IPS-15b (cell line): Measurements from ENCODE around the gene RHBDL2.
"Not testable (repeated sequence)": the region's sequence is repeated elsewhere in the genome, so short reads cannot be mapped to it uniquely, and the experiment has no call there.

Experiments
- H3K27me3 ChIP-seq: one replicate; pipeline ENCODE4 v1.6.1; 2013; ENCODE audit warnings: low read length; ENCODE audit not compliant: control insufficient read depth, insufficient read depth
- H3K36me3 ChIP-seq: one replicate; pipeline ENCODE4 v1.6.1; 2013; ENCODE audit warnings: low read length; ENCODE audit not compliant: control insufficient read depth, insufficient read depth
- H3K4me1 ChIP-seq: one replicate; pipeline ENCODE4 v1.6.1; 2013; ENCODE audit warnings: mild to moderate bottlenecking, low read length; ENCODE audit not compliant: control insufficient read depth, insufficient read depth
- H3K4me3 ChIP-seq: one replicate; pipeline ENCODE4 v1.5.1; 2013; ENCODE audit warnings: low read depth, low read length
- H3K9ac ChIP-seq: one replicate; pipeline ENCODE4 v1.6.1; 2013; ENCODE audit warnings: low read depth, mild to moderate bottlenecking, low read length
- H3K9me3 ChIP-seq: one replicate; pipeline ENCODE4 v1.6.1; 2013; ENCODE audit warnings: mild to moderate bottlenecking, low read length; ENCODE audit not compliant: control insufficient read depth, insufficient read depth

RHBDL2 gene

DNA sequence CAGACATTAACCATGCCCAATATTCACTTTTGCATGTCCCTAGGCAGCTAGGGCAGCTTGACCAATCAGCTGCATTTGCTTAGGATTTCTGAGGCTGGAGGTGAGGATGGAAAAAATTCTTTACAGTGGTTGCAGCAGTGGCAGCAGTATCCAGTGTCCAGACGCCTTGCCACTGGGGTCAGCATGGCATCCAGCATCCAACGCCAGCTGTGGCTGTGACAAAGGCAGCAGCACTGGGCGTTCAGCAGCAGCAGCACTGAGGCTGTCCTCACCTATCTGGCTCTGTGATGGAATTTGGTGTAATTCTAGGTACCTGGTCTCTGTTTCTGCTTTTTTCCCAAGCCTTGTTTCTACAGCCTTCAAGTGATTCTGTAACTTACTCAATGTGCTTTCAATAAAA, 15.5 kb downstream of the RHBDL2 start:
- Histone ChIP-seq H3K9ac (no peak overlapping the region), H3K27me3 (no peaks in the 10 kb centered on the region)

DNA sequence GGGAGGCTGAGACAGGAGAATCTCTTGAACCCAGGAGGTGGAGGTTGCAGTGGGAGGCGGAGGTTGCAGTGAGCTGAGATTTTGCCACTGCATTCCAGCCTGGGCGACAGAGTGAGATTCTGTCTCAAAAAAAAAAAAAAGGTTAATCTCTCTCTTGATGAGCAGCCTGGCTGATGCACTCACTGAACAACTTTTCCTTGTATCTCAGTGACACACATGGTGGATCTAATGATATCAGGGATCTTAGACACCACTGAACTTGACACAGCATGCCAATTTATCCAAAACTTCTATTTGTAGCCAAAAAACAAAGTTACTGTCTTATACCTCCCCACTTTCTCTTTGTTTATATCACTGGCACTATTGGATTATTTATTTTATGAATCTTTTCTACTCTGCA, 16.2 kb downstream of the RHBDL2 start:
- Histone ChIP-seq H3K9me3 (no peaks in the 10 kb centered on the region), H3K4me3 (no peak overlapping the region), H3K27me3 (no peaks in the 10 kb centered on the region), H3K9ac (no peak overlapping the region), H3K36me3 (no peaks in the 10 kb centered on the region), H3K4me1 (peaks cover 3% of the 10 kb centered on the region)

More for the DNA sequence above, 15.5 kb downstream of the RHBDL2 start:
- Histone ChIP-seq H3K9me3 (no peaks in the 10 kb centered on the region), H3K36me3 (no peaks in the 10 kb centered on the region), H3K4me3 (no peak overlapping the region), H3K4me1 (peaks cover 3% of the 10 kb centered on the region)

DNA sequence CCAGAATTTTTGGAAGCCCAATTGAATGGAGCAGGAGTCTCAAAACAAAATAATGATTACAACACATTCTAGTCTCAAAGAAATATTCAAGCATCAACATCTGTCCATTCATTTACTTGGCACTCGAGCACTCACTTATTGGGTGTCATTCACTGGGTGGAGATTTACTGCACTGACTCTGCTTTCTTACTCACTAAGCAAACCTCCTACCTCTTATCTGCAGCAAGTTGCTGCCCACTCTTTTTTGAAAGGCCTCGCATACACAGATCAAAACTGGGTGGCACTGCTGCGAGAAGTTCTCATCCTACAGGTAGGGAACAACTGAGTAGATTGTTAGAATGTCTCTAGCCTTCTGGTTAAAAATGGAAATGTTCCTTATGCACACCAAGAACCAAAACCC, 18.0 kb downstream of the RHBDL2 start:
- no peaks in the 10 kb centered on the region for H3K27me3 ChIP-seq
- no peak overlapping the region for H3K4me3 ChIP-seq
- H3K36me3 ChIP-seq = no peaks in the 10 kb centered on the region
- no peak overlapping the region for H3K9ac ChIP-seq
- H3K9me3 ChIP-seq = no peaks in the 10 kb centered on the region
- no peaks in the 10 kb centered on the region for H3K4me1 ChIP-seq

GRCh38 chr1:38919130-38919529, 22.5 kb downstream of the RHBDL2 start:
- Histone ChIP-seq H3K27me3 (no peaks in the 10 kb centered on the region), H3K36me3 (no peaks in the 10 kb centered on the region), H3K9ac (no peak overlapping the region), H3K4me1 (no peaks in the 10 kb centered on the region), H3K4me3 (no peak overlapping the region), H3K9me3 (no peaks in the 10 kb centered on the region)

DNA sequence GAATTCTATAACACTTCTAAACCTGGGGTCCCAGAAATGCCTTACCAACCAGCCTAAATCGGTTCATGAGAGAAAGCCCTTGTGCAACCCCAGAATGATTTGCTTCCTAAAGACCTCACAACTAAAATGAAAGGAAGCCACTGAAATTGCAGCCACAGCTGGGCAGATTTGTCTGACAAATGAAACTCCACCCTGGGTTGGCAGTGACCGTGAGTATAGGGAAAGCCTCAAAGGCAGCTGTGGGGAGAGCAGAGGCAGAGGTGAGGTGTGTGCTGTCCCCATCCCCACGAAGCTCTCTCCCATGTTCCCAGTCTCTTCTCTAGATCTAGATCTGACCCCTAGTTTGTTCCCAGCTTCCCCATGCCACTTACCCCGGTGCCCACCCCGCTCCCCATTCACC, 23.1 kb downstream of the RHBDL2 start:
- Histone ChIP-seq H3K4me1 (no peaks in the 10 kb centered on the region), H3K27me3 (no peaks in the 10 kb centered on the region), H3K9me3 (no peaks in the 10 kb centered on the region), H3K4me3 (no peak overlapping the region), H3K36me3 (no peaks in the 10 kb centered on the region), H3K9ac (no peak overlapping the region)

DNA sequence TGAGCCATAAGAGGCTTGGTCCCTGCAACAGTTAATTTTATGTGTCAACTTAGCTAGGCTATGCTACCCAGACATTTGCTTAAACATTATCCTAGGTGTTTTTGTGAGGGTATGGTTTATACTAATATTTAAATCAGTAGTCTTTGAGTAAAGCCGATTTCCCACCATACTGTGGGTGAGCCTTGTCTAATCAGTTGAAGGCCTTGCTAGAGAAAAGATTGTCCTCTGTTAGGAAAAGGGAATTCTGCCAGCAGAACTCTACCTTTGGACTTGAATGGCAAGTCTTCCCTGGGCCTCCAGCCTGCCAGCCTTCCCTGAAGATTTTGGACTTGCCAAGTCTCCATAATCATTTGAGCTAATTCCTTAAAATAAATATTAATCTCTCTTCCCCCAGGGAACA, 23.9 kb downstream of the RHBDL2 start:
- H3K4me3 ChIP-seq = no peak overlapping the region
- no peak overlapping the region for H3K9ac ChIP-seq
- H3K4me1 ChIP-seq = no peaks in the 10 kb centered on the region
- H3K36me3 ChIP-seq = no peaks in the 10 kb centered on the region
- no peaks in the 10 kb centered on the region for H3K27me3 ChIP-seq
- H3K9me3 ChIP-seq = no peaks in the 10 kb centered on the region

DNA sequence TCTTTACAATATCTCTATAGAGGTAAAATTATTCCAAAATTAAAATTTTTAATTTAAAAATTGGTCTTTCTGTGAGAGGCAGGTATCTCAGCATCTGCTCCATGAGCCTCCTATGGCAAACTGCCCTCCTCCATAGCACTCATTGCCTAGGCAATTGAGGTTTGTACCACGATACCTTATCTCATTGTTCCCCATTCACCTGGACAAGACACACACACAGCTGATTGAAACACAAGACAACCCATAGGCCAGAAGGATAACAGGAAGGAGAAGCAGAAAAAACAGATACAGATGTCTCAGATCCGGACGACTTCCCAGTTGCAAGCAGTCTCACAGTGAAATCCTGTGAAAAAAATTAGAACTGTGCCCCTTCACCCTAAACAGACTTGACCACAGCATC, 24.3 kb downstream of the RHBDL2 start:
- H3K9me3 ChIP-seq = no peaks in the 10 kb centered on the region
- H3K4me3 ChIP-seq = no peak overlapping the region
- no peak overlapping the region for H3K9ac ChIP-seq
- H3K36me3 ChIP-seq = no peaks in the 10 kb centered on the region
- no peaks in the 10 kb centered on the region for H3K27me3 ChIP-seq
- H3K4me1 ChIP-seq = no peaks in the 10 kb centered on the region

DNA sequence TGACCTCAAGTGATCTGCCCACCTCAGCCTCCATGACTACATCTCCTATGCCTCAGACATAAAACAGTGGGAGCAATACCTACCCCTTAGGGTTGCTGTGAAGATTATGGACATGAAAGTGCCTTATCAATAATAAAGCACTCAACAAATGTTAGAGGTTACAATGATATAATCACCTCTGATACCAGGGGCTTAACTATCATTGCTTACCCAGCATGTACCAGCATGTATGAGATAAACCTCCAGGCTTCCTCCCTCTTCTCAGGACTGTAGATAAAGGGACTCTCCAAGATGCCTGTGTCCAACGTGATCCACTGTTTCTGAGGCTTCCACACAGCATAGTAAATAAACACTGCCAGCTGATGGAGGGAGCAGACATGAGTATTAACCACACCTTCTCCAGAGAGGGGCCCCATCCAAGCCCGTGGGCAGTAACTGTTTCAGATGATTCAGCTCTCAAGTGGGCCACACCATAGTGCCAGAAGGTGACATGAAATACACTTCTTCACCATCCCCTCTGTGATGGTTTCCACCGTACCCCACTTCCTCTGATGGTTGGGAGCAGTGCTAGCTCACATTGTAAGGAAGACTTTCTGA, 26.2 kb downstream of the RHBDL2 start:
- H3K9me3 ChIP-seq = no peaks in the 10 kb centered on the region
- no peaks in the 10 kb centered on the region for H3K4me1 ChIP-seq
- no peaks in the 10 kb centered on the region for H3K36me3 ChIP-seq
- H3K9ac ChIP-seq = no peak overlapping the region
- no peaks in the 10 kb centered on the region for H3K27me3 ChIP-seq
- no peak overlapping the region for H3K4me3 ChIP-seq

DNA sequence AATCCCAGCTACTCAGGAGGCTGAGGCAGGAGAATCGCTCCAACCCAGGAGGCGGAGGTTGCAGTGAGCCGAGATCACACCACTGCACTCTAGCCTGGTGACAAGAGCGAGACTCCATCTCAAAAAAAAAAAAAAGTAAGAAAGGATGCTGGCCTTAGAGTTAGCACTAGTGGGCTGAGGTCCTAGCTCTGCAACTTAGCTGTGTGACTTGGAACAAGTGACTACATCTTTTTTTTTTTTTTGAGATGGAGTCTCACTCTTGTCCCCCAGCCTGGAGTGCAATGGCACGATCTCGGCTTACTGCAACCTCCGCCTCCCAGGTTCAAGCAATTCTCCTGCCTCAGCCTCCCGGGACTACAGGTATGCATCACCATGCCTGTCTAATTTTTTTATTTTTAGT, 26.7 kb downstream of the RHBDL2 start:
- H3K9ac ChIP-seq, H3K4me1 ChIP-seq, H3K27me3 ChIP-seq, H3K9me3 ChIP-seq, H3K4me3 ChIP-seq, H3K36me3 ChIP-seq: not testable (repeated sequence)

GRCh38 chr1:38908821-38909220, 32.8 kb downstream of the RHBDL2 start:
- Histone ChIP-seq H3K27me3 (no peaks in the 10 kb centered on the region), H3K4me1 (no peaks in the 10 kb centered on the region), H3K4me3 (no peak overlapping the region), H3K36me3 (no peaks in the 10 kb centered on the region), H3K9ac (no peak overlapping the region), H3K9me3 (no peaks in the 10 kb centered on the region)

GRCh38 chr1:38905985-38906384, 35.6 kb downstream of the RHBDL2 start:
- Histone ChIP-seq H3K36me3 (no peaks in the 10 kb centered on the region), H3K9ac (no peak overlapping the region), H3K4me1 (no peaks in the 10 kb centered on the region), H3K27me3 (no peaks in the 10 kb centered on the region), H3K9me3 (no peaks in the 10 kb centered on the region), H3K4me3 (no peak overlapping the region)

GRCh38 chr1:38899560-38899959, 42.1 kb downstream of the RHBDL2 start:
- no peaks in the 10 kb centered on the region for H3K27me3 ChIP-seq
- no peak overlapping the region for H3K9ac ChIP-seq
- no peak overlapping the region for H3K4me3 ChIP-seq
- no peaks in the 10 kb centered on the region for H3K4me1 ChIP-seq
- H3K36me3 ChIP-seq = no peaks in the 10 kb centered on the region
- H3K9me3 ChIP-seq = no peaks in the 10 kb centered on the region
